ENCODE measurements around the gene TAF12. TPM values are rescaled to one million over a fixed set of nuclear protein-coding genes. Genes with fewer than 3 reads are reported as not detected.

The TAF12 gene
- polyA plus RNA-seq, 1 donor from 2014 or later, result 59.3 TPM

DNA sequence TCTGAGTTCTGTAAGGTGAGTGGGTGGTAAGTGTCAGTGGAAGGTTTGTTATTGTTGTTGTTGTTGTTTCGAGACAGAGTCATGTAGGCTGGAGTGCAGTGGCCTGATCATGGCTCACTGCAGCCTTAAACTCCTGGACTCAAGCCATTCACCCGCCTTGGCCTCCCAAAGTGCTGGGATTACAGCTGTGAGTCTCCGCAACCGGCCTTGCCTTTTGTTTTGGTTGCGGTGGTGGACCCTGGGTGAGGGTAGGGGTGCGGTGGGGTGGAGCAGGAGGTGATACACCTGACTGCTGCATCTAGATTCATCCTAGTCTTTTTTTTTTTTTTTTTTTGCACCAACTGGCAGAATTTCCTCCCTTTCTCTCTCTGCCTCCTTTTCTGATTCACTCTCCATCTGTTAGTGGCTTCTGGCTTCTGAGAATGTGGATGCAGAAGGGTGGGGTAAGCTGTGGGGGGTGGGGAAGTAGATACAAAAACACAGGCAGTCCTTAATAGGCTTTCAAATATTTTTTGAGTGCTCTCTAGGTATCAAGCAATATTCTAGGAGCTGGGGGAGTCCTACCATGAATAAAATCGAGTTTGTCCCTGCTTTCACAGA lies 21.1 kb upstream of the TAF12 start:
- no peaks in the 10 kb centered on the region for H3K9me3 ChIP-seq (ENCODE audit: low read length)
- H3K27me3 ChIP-seq (ENCODE audit: insufficient read depth, low read depth, low read length), result no peaks in the 10 kb centered on the region
- H4K20me1 ChIP-seq (ENCODE audit: insufficient read depth), result no peaks in the 10 kb centered on the region
- H3K9me2 ChIP-seq (ENCODE audit: insufficient read depth, low read length), result no peaks in the 10 kb centered on the region
- H3K36me3 ChIP-seq (ENCODE audit: insufficient read depth, low read length), result no peaks in the 10 kb centered on the region
- H3K79me2 ChIP-seq (replicated peaks; ENCODE audit: insufficient read depth, low read length), result no peaks in the 10 kb centered on the region
- TF ChIP-seq SMC3 (conservative IDR thresholded peaks at IDR 0.05; ENCODE audit: poor library complexity) (no peak), EP300 (conservative IDR thresholded peaks at IDR 0.05; ENCODE audit: poor library complexity, severe bottlenecking) (no peak), EZH2 (IDR thresholded peaks at IDR 0.05; ENCODE audit: borderline replicate concordance, insufficient read depth, low read length, poor library complexity, severe bottlenecking) (no peak), RAD21 (conservative IDR thresholded peaks at IDR 0.05) (no peak), MXI1 (conservative IDR thresholded peaks at IDR 0.05; ENCODE audit: poor library complexity, severe bottlenecking) (no peak), POLR2AphosphoS5 (IDR thresholded peaks at IDR 0.05) (no peak), TAF1 (IDR thresholded peaks at IDR 0.05; ENCODE audit: low read depth) (no peak)
- TF ChIP-seq, protein P1, sequence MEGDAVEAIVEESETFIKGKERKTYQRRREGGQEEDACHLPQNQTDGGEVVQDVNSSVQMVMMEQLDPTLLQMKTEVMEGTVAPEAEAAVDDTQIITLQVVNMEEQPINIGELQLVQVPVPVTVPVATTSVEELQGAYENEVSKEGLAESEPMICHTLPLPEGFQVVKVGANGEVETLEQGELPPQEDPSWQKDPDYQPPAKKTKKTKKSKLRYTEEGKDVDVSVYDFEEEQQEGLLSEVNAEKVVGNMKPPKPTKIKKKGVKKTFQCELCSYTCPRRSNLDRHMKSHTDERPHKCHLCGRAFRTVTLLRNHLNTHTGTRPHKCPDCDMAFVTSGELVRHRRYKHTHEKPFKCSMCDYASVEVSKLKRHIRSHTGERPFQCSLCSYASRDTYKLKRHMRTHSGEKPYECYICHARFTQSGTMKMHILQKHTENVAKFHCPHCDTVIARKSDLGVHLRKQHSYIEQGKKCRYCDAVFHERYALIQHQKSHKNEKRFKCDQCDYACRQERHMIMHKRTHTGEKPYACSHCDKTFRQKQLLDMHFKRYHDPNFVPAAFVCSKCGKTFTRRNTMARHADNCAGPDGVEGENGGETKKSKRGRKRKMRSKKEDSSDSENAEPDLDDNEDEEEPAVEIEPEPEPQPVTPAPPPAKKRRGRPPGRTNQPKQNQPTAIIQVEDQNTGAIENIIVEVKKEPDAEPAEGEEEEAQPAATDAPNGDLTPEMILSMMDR (IDR thresholded peaks at IDR 0.05; ENCODE audit: poor library complexity, severe bottlenecking), result no peak
- TF ChIP-seq, protein P2, sequence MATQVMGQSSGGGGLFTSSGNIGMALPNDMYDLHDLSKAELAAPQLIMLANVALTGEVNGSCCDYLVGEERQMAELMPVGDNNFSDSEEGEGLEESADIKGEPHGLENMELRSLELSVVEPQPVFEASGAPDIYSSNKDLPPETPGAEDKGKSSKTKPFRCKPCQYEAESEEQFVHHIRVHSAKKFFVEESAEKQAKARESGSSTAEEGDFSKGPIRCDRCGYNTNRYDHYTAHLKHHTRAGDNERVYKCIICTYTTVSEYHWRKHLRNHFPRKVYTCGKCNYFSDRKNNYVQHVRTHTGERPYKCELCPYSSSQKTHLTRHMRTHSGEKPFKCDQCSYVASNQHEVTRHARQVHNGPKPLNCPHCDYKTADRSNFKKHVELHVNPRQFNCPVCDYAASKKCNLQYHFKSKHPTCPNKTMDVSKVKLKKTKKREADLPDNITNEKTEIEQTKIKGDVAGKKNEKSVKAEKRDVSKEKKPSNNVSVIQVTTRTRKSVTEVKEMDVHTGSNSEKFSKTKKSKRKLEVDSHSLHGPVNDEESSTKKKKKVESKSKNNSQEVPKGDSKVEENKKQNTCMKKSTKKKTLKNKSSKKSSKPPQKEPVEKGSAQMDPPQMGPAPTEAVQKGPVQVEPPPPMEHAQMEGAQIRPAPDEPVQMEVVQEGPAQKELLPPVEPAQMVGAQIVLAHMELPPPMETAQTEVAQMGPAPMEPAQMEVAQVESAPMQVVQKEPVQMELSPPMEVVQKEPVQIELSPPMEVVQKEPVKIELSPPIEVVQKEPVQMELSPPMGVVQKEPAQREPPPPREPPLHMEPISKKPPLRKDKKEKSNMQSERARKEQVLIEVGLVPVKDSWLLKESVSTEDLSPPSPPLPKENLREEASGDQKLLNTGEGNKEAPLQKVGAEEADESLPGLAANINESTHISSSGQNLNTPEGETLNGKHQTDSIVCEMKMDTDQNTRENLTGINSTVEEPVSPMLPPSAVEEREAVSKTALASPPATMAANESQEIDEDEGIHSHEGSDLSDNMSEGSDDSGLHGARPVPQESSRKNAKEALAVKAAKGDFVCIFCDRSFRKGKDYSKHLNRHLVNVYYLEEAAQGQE (IDR thresholded peaks at IDR 0.05; ENCODE audit: borderline replicate concordance), result no peak
- peaks cover 5% of the 10 kb centered on the region for H3F3A ChIP-seq (ENCODE audit: insufficient read depth, low read length, poor library complexity, severe bottlenecking)
- no peak overlapping the region for H3K9ac ChIP-seq (ENCODE audit: low read length)
- H2AFZ ChIP-seq (ENCODE audit: low read depth, low read length), result no peak overlapping the region
- H3K4me3 ChIP-seq (ENCODE audit: low read length), result no peak overlapping the region
- H3K27ac ChIP-seq (ENCODE audit: low read length), result no peak overlapping the region
- H3K4me2 ChIP-seq (ENCODE audit: low read length), result no peak overlapping the region

DNA sequence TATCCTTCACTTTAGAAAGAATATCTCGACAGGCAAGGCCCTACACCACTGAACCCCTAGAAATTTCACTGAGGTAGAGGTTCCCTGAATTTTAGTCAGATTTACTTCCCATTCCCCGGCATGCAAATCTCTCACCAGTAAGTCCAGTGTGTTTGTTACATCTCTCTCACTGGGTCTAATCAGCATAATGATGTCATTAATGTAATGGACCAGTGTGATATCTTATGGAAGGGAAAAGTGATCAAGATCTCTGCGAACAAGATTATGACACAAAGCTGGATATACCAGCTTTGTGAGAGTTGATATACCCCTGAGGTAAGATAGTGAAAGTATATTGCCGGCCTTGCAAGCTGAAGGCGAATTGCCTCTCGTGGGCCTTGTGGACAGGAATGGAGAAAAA lies 13.5 kb upstream of the TAF12 start:
- Histone ChIP-seq H3K9me2 (ENCODE audit: insufficient read depth, low read length) (no peaks in the 10 kb centered on the region), H3K4me2 (ENCODE audit: low read length) (no peak overlapping the region), H3K79me2 (replicated peaks; ENCODE audit: insufficient read depth, low read length) (no peaks in the 10 kb centered on the region), H3K9ac (ENCODE audit: low read length) (no peak overlapping the region), H3K36me3 (ENCODE audit: insufficient read depth, low read length) (no peaks in the 10 kb centered on the region), H3K4me3 (ENCODE audit: low read length) (no peak overlapping the region), H3K27ac (ENCODE audit: low read length) (no peak overlapping the region), H3K27me3 (ENCODE audit: insufficient read depth, low read depth, low read length) (no peaks in the 10 kb centered on the region), H2AFZ (ENCODE audit: low read depth, low read length) (no peak overlapping the region), H3F3A (ENCODE audit: insufficient read depth, low read length, poor library complexity, severe bottlenecking) (no peaks in the 10 kb centered on the region), H4K20me1 (ENCODE audit: insufficient read depth) (no peaks in the 10 kb centered on the region), H3K9me3 (ENCODE audit: low read length) (no peaks in the 10 kb centered on the region)
- TF ChIP-seq TAF1 (IDR thresholded peaks at IDR 0.05; ENCODE audit: low read depth), result no peak
- TF ChIP-seq EP300 (conservative IDR thresholded peaks at IDR 0.05; ENCODE audit: poor library complexity, severe bottlenecking), result no peak
- TF ChIP-seq SMC3 (conservative IDR thresholded peaks at IDR 0.05; ENCODE audit: poor library complexity), result no peak
- TF ChIP-seq, protein P2 (IDR thresholded peaks at IDR 0.05; ENCODE audit: borderline replicate concordance), result no peak
- TF ChIP-seq MXI1 (conservative IDR thresholded peaks at IDR 0.05; ENCODE audit: poor library complexity, severe bottlenecking), result no peak
- TF ChIP-seq POLR2AphosphoS5 (IDR thresholded peaks at IDR 0.05), result no peak
- no peak for TF ChIP-seq RAD21 (conservative IDR thresholded peaks at IDR 0.05)
- TF ChIP-seq EZH2 (IDR thresholded peaks at IDR 0.05; ENCODE audit: borderline replicate concordance, insufficient read depth, low read length, poor library complexity, severe bottlenecking), result no peak
- TF ChIP-seq, protein P1 (IDR thresholded peaks at IDR 0.05; ENCODE audit: poor library complexity, severe bottlenecking), result no peak

All from neural cell (in vitro differentiated cells).